Activated naive CD4-positive, alpha-beta T cell treated with anti-CD3 and anti-CD28 coated beads, Interleukin-2, amount 10 ng/mL, durations not matched to agents 7 days and 5 days (primary cell): ENCODE results near the gene MAGEA10.
"Not testable (repeated sequence)": the region's sequence is repeated elsewhere in the genome, so short reads cannot be mapped to it uniquely, and the experiment has no call there.

Experiments
- CTCF ChIA-PET: fragments of 350-600 bp; sonication (Branson Sonifier 250); formaldehyde crosslinking; loops from one replicate; lab custom pipeline; 2021; ENCODE audit warnings: antibody characterized with exemption; lab: Charles Lee
- DNase-seq: peaks from one replicate; pipeline ENCODE4 v3.0.0-alpha.2; 2020
- H3K27ac Mint-ChIP-seq: one replicate; pipeline ENCODE4 v1.8.0; 2021; ENCODE audit warnings: mild to moderate bottlenecking, moderate library complexity, mixed read lengths
- H3K27me3 Mint-ChIP-seq: one replicate; pipeline ENCODE4 v1.8.0; 2021; ENCODE audit warnings: mild to moderate bottlenecking, mixed read lengths
- H3K36me3 Mint-ChIP-seq: one replicate; pipeline ENCODE4 v1.8.0; 2021; ENCODE audit warnings: mixed read lengths
- H3K4me1 Mint-ChIP-seq: one replicate; pipeline ENCODE4 v1.8.0; 2021; ENCODE audit warnings: mixed read lengths
- H3K4me3 Mint-ChIP-seq: one replicate; pipeline ENCODE4 v1.8.0; 2021; ENCODE audit warnings: mild to moderate bottlenecking, moderate library complexity, mixed read lengths
- H3K9me3 Mint-ChIP-seq: one replicate; pipeline ENCODE4 v1.8.0; 2021; ENCODE audit warnings: mixed read lengths

The MAGEA10 gene

DNA sequence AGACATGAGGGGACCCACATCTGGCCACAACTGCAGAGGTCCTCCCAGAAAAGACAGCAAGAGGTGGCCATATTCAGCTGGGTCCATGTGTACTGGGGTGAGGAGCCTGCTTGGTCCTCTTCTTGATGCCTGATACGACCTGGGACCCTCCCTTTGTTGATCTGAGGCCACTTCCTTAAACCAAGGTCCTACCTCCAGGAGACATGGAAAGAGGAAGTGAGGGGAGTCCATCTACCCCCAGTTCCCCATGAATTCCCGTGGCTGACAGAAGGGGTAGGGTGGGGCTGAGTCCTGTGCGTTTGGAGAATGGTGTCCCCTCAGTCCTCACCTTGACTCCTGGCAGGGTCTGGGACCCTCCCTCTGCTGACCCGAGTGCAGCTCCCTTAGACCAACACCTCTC, 2.1 kb downstream of the MAGEA10 start:
- Mint-ChIP-seq H3K27ac (no peak overlapping the region), H3K4me1 (no peaks in the 10 kb centered on the region), H3K9me3 (no peaks in the 10 kb centered on the region)

DNA sequence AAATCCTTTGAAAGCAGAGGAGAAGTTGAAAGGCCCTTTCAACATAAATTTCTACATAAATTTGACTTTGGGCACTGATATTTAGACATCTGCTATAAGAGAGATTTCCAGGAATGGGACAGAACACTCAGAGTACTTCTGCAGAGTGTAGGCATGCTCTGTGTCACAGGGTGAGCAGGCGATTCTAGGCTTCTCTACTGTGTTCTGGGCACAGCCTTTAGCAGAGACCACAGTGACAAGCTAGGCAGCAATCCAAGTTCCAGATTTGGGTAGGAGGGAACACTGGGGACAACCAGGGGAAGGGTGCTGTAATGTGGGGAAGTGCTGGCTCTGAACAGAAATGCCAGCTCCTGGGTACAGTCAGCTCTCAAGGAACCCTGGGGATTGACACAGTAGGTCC, 6.9 kb downstream of the MAGEA10 start:
- no peak overlapping the region for H3K27ac Mint-ChIP-seq
- no peaks in the 10 kb centered on the region for H3K9me3 Mint-ChIP-seq
- CTCF ChIA-PET, result no interaction called here
- H3K4me3 Mint-ChIP-seq, result no peak overlapping the region
- H3K4me1 Mint-ChIP-seq, result no peaks in the 10 kb centered on the region
- H3K36me3 Mint-ChIP-seq, result no peaks in the 10 kb centered on the region
- DNase-seq, result no peak
- no peaks in the 10 kb centered on the region for H3K27me3 Mint-ChIP-seq

More for the DNA sequence above, 2.1 kb downstream of the MAGEA10 start:
- Mint-ChIP-seq H3K27me3 (no peaks in the 10 kb centered on the region), H3K36me3 (no peaks in the 10 kb centered on the region), H3K4me3 (no peak overlapping the region)
- CTCF ChIA-PET, result no interaction called here
- DNase-seq, result no peak

DNA sequence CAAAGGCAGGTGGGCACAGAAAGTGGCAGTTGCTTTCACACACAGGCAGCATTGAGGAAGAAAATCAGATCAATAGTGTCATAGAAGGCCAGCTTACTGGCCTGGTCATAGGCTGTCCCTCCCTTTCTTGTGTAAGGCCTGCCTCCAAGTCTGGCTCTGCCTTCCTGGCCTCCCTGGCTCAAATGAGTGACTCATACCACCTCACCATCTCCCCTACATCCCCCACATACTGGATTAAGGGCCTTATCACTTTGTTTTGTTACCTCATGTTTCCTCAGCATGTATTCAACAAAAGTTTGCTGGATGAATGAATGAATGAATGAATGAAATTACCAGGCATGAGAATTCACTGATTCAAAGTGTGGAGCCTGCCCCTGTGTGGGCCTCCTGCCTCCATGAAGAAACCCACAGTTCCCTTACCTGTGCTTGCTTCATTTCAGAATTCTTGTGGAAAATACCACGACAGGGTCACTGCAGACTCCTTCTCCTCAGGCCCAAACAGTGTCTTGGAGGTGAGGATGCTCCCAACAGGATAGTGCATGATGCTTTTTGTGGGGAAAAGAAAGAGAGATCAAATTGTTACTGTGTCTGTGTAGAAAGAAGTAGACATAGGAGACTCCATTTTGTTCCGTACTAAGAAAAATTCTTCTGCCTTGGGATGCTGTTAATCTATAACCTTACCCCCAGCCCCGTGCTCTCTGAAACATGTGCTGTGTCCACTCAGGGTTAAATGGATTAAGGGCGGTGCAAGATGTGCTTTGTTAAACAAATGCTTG, 9.1 kb downstream of the MAGEA10 start:
- H3K4me3 Mint-ChIP-seq, H3K4me1 Mint-ChIP-seq, H3K9me3 Mint-ChIP-seq, CTCF ChIA-PET, H3K36me3 Mint-ChIP-seq, H3K27ac Mint-ChIP-seq, H3K27me3 Mint-ChIP-seq, DNase-seq: not testable (repeated sequence)

DNA sequence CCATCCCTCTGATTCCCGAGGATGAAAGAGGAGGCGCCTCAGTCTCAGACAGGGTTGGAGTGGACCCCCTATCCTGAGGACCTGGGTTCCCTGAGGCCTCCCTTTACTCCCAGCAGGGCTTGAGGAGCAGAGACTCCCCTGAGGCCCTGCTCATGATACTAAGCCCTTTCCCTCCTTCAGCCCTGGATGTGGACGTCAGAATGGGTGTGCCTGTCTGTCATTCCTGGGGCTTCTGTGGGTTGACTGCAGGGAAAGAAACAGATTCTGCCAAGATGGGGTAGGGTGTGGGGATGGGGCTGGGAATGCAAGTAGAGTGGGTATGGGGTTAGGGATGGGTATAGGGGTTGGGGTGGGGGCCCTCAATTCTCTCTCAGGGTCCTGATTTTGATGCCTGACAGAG, 21.1 kb downstream of the MAGEA10 start:
- Mint-ChIP-seq H3K27ac (no peak overlapping the region), H3K4me1 (no peaks in the 10 kb centered on the region), H3K4me3 (no peak overlapping the region), H3K36me3 (no peaks in the 10 kb centered on the region), H3K27me3 (no peaks in the 10 kb centered on the region), H3K9me3 (no peaks in the 10 kb centered on the region)
- DNase-seq, result no peak
- CTCF ChIA-PET, result no interaction called here

DNA sequence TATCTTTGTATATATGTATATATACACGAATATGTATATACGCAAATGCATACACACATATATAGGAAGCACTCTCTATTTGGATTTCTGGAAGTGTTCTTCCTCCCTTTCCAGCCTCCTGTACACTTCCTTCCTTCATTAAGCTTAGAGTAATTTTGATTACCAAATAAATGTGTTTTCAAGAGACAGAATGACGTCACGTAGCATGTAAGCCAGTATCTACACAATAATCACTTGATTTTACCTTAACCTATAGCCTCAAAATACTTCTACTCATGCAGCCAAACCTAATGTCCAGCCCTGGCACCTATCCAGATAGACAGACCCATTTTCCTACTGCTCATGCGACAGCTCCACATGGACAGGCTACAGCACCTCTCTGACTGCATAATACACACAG, 29.9 kb downstream of the MAGEA10 start:
- no peak overlapping the region for H3K27ac Mint-ChIP-seq
- H3K27me3 Mint-ChIP-seq, result no peaks in the 10 kb centered on the region
- DNase-seq, result no peak
- H3K4me1 Mint-ChIP-seq, result no peaks in the 10 kb centered on the region
- H3K9me3 Mint-ChIP-seq, result no peaks in the 10 kb centered on the region
- no peak overlapping the region for H3K4me3 Mint-ChIP-seq
- CTCF ChIA-PET, result no interaction called here
- no peaks in the 10 kb centered on the region for H3K36me3 Mint-ChIP-seq

DNA sequence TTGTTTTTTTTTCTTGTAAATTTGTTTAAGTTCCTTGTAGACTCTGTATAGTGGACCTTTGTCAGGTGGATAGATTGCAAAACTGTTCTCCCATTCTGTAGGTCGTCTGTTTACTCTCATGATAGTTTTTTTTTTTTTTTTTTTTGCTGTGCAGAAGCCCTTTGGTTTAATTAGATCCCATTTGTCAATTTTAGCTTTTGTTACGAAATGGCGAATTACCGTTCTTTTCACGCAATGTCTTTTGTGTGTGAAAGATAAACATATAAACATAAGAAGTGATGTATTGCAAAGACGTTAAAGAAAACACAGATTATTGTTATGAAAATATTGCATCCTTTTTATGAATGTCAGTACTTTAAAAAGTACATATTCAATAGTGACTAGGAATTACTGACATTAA, 34.5 kb downstream of the MAGEA10 start:
- no peaks in the 10 kb centered on the region for H3K27me3 Mint-ChIP-seq
- no peaks in the 10 kb centered on the region for H3K9me3 Mint-ChIP-seq
- H3K27ac Mint-ChIP-seq, result no peak overlapping the region
- H3K4me3 Mint-ChIP-seq, result no peak overlapping the region
- DNase-seq, result no peak
- H3K36me3 Mint-ChIP-seq, result no peaks in the 10 kb centered on the region
- no peaks in the 10 kb centered on the region for H3K4me1 Mint-ChIP-seq
- CTCF ChIA-PET, result no interaction called here

DNA sequence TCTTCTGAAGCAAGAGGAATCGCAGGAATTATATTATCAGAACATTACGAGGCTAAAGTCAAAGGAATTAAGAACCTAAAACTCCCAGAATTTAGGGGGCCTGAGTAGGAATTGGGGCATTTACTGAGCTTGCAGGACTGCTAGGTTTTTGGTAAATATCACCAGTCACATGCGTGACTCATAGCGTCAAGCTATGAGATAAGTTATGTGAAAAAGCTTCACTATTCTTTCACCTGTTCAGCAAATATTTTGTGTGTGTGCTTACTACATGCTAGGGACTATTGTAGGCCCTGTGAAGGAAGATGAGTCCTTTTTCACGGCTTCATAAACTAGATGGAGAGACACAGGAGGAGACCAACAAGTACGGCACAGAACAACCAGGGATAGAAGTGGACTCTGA, 52.2 kb downstream of the MAGEA10 start:
- no peak overlapping the region for H3K27ac Mint-ChIP-seq
- CTCF ChIA-PET, result no interaction called here
- no peaks in the 10 kb centered on the region for H3K4me1 Mint-ChIP-seq
- no peaks in the 10 kb centered on the region for H3K9me3 Mint-ChIP-seq
- no peak for DNase-seq
- H3K36me3 Mint-ChIP-seq, result no peaks in the 10 kb centered on the region
- no peaks in the 10 kb centered on the region for H3K27me3 Mint-ChIP-seq
- H3K4me3 Mint-ChIP-seq, result no peak overlapping the region
